GM21786 (cell line): ENCODE measurements around the gene TRAK1.

Source experiments
- ATAC-seq: cut with Tn5 transposase; IDR thresholded peaks from one replicate; pipeline ENCODE4 v1.9.1; 2021; ENCODE audit not compliant: unreplicated experiment

The TRAK1 gene

GRCh38 chr3:42198709-42199108, 107.6 kb downstream of the TRAK1 start:
- no peak for ATAC-seq

GRCh38 chr3:42202217-42202865, 111.2 kb downstream of the TRAK1 start:
- no peak for ATAC-seq

GRCh38 chr3:42204867-42205599, 113.9 kb downstream of the TRAK1 start:
- no peak for ATAC-seq

GRCh38 chr3:42205800-42206514, 114.8 kb downstream of the TRAK1 start:
- ATAC-seq = peak; percentile 74

GRCh38 chr3:42209917-42210316, 118.8 kb downstream of the TRAK1 start:
- ATAC-seq = no peak

GRCh38 chr3:42210726-42211125, 119.6 kb downstream of the TRAK1 start:
- no peak for ATAC-seq

- ATAC-seq = no peak
Observed at GRCh38 chr3:42213417-42213816, 122.3 kb downstream of the TRAK1 start.

GRCh38 chr3:42214064-42214463, 122.9 kb downstream of the TRAK1 start:
- peak; percentile 28 for ATAC-seq

GRCh38 chr3:42214565-42215283, 123.6 kb downstream of the TRAK1 start:
- peak; percentile 57 for ATAC-seq

GRCh38 chr3:42216302-42216701, 125.1 kb downstream of the TRAK1 start:
- ATAC-seq = peak; percentile 74

- no peak for ATAC-seq
Observed at GRCh38 chr3:42216931-42217333, 125.8 kb downstream of the TRAK1 start.

- no peak for ATAC-seq
Observed at GRCh38 chr3:42220436-42221121, 129.4 kb downstream of the TRAK1 start.

GRCh38 chr3:42222942-42223693, 132.0 kb downstream of the TRAK1 start:
- ATAC-seq = no peak

- ATAC-seq = no peak
Observed at GRCh38 chr3:42224178-42224577, 133.0 kb downstream of the TRAK1 start.

GRCh38 chr3:42224658-42225421, 133.7 kb downstream of the TRAK1 start:
- ATAC-seq = no peak

- no peak for ATAC-seq
Observed at GRCh38 chr3:42225486-42226363, 134.6 kb downstream of the TRAK1 start.

- no peak for ATAC-seq
Observed at GRCh38 chr3:42226470-42227425, 135.6 kb downstream of the TRAK1 start.
